ENCODE data around the gene PRR35.

The PRR35 gene

DNA sequence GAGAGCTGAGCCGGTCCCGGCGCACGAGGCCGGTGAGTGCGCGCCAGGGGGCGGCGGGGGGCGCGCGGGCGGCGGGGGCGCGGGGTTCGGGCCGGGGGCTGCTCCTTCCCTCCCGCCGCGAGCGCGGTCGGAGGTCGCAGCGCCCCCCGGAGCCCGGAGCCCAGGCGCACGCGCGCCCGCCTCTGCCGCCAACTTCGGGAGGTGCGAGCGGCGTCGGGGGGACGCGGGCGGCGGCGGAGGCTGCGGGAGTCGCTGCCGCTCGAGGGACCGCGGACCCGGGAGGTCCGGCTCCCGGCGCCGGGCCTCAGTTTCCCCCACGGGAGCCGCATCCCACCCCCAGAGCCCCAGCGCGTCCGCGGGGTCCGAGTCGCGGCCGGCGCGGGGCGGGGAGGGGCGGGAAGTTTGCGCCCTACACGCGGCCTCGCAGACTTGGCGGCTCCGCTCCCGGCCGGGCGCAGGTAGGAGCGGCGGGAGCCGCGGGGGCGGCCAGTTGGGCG, at the start of gene PRR35:
Gene PRR35, plus strand, starts transcription at position 191 of the 497 bp plus-strand sequence. CDS start 2,901 bp downstream, outside the sequence.
- DNase-seq, result no peak

DNA sequence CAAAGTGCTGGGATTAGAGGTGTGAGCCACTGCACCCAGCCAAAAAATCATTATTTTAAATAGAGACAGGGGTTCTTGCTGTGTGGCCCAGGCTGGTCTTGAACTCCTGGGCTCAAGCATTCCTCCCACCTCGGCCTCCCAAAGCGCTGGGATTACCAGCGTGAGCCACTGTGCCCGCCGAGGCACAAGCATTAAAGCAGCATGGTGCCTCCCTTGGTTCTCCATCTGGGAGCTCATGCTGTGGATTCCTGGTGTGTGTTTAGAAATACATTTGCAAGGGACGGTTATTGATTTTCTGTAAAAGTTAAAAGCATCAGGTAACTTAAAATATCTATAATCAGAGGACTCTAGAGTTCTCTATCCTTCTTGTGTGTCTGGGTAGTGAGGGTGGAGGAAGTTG, 47.4 kb upstream of the PRR35 start:
- no peak for DNase-seq

DNA sequence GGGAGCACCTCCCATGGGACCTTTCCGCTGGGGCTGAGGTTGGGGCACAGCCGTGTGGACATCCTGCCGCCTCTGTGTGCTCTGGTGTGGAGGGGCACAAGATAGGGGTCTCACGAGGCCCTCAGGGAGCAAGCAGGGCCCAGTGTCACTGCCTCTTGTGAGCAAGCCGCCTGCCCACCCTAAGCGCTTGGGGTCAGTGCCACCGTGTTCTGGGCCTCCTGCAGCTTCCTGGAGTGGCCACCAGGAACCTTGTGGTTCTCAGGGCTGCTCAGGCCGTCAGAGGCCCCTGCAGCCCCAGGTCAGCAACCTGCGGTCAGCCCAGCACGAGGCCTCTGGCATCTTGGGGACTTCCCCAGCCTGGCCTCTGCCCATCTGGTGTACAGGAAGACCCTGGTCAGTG, 46.2 kb upstream of the PRR35 start:
- no peak for DNase-seq

DNA sequence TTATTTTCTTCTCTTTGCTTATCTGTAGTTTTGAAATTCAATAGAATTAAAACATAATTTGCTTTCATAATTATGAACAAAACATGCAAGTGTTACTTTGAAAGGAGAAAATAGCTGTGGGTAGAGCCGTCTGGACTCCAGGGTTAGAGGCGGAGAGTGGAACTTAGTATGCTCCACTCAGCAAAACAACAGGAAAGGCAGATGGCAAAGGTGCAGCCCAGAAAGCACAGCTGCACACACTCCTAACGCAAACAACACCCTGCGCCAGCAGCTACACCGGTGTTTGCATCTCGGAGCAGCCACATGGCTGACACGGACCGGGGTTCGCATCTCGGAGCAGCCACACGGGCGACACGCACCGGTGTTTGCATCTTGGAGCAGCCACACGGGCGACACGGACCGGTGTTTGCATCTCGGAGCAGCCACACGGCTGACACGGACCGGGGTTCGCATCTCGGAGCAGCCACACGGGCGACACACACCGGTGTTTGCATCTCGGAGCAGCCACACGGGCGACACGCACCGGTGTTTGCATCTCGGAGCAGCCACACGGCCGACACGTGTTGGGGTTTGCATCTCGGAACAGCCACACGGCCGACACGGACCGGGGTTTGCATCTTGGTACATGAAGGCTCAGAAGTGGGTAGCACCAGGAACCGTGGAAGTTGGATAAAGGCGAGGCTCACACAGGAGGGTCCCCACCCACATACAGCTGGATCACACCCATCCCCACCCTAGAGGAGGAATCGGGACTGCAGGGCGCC, 44.8 kb upstream of the PRR35 start:
- no peak for DNase-seq

DNA sequence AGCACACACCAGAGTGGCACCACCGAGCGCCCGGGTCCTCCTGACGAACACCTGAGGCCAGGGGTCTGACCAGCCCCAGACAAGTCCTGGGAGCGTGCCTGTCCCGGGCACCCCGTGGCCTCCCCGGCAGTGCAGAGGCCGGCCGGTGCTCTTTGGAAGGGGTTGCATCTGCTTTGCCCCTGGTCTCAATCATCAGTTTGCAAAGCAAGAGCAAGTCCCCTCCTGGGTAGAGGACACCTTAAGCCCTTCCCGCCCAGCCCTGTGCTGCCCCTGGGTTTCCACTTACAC, 44.3 kb upstream of the PRR35 start:
- no peak for DNase-seq

DNA sequence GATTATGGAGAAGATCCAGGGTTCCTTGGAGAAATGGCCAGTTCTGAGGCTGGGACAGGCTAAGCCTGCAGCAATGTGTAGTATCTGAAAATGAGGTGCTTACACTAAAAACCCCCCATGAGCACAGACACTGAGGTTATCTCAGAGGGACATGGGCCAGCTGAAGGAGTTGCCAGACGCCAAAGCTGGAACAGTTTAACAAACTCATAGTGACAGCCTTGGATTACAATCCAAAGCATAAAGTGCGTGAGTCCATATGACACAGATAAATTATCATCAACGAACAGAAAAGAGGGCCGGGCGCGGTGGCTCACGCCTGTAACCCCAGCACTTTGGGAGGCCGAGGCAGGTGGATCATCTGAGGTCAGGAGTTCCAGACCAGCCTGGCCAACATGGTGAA, 43.9 kb upstream of the PRR35 start:
- DNase-seq, result no peak

DNA sequence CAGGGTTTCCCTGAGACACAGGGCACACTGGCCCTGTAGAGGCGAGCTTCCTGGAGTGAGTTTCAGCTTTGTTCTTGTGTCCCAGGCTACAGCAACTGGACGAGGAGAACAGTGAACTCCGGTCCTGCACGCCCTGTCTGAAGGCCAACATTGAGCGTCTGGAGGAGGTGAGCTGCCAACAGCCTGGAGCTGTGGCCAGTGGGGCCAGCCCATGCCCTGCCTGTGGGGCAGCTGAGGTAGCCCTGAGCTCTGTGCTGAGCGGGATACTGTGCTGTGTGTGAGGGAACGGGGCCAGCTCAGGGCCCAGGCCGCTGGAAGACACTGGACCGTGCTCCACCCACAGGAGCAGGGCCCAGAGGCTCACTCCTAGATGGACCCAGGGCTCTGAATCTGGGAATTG, 41.3 kb upstream of the PRR35 start:
- DNase-seq, result no peak

DNA sequence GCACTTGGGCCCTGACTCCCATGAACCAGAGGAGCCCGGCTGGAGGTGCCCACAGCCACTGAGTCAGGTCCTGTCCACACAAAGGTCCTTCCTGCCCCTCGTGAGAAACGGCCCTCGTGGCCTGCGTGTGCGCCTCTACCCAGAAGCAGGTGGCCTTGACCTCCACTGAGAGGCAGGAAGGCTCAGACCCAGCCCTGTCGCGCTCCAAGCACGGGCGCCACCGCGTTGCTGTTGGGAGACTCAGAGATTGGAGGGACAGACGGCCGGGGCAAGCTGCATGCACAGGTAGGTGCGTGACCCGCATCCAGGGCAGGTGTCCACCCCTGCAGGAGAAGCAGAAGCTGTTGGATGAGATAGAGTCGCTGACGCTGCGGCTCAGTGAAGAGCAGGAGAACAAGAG, 40.8 kb upstream of the PRR35 start:
- no peak for DNase-seq

DNA sequence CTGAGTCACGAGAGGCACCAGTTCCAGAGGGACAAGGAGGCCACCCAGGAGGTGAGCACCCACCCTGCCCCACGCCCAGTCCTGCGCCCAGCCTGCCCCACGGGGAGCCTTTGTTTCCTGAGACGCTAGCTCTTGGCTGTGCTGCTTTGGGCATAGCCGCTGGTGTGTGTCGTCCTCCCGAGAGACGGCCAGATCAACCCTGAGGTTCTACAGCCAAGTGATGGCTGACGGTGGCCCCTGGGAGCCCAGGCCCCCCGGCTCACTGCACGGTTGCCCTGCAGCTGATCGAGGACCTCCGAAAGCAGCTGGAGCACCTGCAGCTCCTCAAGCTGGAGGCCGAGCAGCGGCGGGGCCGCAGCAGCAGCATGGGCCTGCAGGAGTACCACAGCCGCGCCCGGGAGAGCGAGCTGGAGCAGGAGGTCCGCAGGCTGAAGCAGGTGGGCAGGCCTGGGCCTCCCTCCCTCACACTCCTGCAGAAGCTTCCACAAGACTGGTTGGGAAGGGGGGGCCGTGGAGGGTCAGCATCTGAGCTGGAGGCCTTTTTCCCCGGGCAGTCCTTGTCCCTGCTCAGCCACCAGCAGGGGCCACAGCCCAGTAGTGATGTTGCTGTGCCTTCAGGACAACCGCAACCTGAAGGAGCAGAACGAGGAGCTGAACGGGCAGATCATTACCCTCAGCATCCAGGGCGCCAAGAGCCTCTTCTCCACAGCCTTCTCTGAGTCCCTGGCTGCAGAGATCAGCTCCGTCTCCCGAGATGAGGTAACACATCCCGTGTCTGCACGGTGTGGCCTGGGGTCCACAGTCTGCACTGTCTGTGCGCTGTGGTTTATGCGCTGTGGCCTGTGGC, 40.1 kb upstream of the PRR35 start:
- no peak for DNase-seq

DNA sequence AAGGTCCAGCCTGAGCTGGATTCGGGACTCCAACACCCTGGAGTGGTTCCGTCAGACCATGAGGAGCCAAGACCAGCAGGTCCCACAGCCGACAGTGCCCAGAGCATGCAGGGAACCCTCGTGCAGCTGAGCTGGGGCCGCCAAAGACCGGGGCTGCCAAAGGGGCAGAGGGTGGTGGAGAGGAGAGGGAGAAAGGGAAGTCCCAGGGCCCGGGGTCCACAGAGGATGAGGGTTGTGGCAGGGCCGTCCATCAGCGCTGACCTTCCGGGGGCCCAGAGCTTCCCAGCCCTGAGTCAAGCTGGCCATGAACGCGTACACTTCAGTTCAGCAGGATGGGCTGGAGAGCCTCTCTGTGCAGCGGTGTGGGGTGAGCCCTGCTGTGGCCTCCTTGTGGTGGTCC, 39.3 kb upstream of the PRR35 start:
- no peak for DNase-seq

DNA sequence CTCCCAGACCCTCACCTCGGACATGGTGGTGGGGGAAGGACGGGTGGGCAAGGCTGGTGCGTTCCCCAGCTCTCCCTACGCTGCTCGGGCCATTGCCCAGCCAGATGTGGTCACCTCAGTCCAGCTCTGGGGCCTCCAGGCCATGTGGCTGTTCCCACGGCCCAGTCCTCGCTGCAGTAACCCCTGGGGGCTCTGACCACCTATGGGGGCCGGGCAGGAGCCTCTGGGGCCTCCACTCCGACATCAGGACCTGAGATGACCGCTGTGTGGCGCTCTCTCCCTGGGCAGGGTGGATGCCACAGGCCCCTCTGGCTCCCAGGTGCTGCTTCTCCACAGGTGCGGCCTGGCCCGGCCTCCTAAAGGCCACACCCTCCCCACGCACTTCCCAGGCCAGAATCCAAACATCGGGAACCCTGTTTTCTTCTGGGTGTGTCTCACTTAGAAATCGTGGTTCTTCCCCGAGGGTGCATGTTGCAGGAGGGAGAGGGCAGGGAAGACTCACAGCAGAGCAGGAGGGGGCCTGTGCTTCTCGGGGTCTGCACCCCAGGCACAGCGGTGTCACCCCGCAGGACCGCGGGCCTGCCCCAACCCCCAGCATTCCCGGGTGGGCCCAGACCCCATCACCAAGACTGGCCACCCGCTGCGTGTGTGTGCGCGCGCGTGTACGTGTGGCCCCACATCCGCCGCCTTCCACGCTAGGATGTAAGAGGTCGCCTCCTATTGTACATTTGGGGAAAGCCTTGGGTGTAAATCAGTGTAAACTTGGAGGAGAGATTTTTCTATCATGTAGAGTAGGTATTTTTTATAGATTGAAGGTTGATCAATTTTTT, 38.6 kb upstream of the PRR35 start:
- DNase-seq, result no peak

DNA sequence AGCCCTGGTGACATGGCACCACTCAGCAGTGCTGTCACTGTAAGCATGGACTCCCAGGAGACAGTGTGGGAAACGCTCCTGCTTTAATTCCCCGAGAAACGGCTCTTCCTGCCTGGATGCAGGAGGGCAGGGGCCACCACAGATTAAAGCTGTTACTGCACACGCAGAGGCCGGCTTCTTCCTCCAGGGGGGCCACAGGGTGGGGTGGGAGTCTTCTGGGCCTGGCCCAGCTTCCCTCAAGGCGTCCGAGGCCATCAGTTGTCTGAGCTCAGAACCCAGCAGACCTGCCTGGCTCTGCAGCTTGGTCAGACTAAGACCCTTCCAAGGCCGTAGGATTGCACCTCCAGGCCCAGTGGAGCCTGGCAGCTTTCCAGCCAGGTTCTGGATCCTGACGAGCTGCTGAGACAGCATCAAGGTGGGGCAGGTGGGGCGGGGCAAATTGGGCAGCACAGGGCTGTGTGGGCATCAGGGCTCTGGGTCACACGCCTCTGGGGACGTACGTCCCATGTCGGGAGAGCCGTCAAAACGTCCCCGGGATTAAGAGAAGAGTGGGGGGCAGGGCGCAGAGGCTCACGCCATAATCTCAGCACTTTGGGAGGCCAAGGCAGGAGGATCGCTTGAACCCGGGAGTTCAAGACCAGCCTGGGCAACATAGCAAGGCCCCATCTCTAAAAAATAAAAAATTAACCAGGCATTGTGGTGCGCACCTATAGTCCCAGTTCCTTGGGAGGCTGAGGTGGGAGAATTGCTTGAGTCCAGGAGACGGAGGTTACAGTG, 37.7 kb upstream of the PRR35 start:
- no peak for DNase-seq

DNA sequence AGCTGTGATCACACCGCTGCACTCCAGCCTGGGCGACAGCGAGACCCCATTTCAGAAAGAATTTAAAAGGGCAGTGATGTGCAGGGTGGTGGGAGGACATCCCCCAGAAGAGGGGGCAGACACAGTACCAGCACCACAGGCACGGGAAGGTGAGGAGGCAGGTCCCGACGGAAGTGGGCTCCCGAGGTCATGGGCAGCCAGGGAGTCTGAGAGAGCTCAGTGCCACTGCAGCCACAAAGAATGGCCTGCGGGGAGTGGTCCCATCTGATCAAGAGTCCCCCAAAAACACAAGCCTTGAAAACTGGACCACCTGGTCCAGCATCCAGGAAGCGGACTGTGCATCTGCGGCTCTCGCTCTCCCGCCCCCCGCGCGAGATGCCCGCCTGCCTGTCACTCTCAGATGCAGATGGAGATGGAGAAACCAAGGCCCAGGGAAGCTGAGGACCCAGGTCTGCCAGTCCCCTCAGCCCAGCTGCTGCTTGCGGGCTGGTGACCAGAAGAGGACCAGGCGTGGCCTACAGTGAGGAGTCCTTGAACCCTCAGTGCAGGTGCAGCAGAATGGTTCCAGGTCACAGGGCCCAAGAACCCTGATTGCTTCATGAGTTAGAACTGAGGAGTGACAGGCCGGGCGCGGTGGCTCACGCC, 37.0 kb upstream of the PRR35 start:
- no peak for DNase-seq

DNA sequence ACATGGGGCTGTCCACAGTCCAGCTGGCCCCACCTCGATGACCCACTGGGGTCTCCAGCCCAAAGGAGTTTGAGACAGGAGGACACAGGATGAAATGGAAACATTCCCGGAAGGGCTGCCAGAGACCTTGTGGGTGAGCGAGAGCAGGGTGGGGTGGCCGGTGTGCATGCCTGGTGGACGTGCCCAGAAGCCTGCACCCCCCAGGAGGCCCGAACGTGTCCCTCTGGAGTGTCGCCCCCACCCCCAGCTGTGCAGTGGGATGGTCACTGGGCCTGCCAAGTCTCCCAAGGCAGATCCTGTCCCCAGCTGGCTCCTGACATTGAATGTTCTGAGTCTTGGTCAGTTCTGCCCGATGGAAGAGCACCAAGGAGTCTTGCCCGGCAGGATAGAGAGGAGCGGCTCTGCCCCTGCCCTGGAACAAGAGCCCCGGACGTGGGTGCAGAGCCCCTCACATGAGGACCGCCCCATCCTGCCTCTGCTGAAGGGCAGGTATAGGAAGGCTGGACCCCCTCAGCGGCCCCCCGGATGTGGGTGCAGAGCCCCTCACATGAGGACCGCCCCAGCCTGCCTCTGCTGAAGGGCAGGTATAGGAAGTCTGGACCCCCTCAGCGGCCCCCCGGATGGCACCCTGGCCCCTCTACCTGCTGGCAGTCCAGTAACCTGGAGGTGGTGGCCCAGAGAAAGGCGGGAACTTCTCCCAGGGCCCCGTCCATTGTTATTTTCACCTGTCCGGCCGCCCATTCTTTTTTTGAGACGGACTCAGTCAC, 35.7 kb upstream of the PRR35 start:
- no peak for DNase-seq

DNA sequence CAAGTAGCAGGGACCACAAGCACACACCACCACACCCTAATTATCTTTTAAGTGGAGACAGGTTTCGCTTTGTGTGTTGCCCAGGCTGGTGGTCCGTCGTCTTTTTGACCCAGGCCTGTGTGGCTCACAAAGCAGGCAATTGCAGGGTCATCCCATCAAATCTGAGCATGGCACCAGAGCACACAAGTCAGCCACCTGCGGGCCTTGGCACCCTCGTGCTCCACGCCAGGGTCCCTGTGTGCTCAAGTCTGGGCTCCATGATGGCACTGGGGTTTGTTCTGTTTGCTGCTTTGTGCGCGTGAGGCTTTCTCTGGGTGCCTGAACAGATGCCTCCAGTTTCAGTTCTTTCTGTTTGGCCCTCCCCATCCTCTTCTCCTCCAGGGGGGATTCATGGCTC, 35.1 kb upstream of the PRR35 start:
- DNase-seq, result no peak

DNA sequence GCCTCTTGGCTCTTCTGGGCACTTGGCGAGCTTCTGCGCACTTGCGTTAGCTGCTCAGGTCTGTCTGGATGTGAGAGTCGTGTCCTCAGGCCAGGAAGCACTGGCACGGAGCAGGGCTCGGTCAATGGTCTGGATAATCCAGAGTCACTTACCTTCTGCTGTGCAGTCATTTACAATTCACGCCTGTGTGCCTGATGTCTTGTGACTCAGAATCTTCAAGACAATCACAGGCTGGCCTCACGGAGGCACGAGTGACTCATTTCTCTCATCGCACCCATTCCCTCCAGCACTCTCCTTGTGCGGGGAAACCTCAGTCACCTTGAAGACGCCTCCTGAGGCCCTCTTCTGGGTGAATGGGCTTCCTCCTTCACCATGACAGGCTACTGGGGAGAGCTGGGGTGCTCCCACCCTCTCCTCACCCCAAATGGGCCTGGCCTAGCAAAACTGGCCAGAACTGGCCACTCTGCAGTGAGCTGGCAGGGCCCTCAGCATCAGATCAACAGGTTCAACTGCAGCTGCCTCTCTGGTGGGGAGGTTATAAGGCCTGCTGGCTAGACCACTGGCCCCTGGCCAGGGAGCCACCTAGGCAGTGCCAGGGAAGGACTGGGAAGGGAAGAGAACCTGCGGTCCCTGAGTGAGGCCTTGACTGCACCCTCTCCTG, 34.5 kb upstream of the PRR35 start:
- peak; percentile 64 for DNase-seq

DNA sequence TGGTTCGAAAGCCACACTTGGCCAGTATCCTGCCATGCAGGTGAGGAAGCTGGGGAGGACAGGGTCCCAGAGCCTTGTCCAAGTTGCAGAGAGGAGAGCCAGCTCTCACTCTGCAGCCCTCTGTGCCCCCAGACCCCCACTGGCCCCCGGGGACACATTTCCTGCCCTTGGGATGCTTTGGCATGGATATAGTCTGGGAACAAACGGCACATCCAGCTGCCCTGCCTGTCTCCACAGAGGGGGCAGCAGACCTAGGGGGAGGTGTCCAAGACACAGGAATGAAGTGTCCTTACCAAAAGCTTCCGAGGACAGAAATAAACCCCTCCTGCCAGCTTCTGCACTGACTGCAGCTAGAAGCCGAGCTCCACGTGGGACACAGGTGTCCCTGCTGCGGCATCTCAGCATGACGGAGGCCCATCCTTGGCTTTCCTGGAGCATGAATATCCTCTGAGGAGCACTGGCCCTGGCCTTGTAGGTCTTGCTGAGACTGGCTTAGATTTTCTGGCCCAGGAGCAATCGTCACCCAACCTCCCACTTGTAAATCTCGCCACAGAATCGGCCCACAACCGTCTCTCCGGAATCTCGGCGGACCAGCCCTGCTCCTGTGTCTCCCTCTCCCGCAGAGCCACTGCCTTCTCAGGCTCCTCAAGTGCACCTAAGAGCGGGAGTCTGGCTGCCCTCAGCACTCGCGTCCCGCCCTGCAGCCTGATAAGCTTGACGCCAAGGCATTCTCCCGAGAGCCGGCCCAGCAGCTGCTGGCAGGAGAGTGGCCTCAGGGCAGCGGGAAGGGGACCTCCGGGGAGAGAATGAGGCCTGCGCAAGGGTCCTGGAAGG, 33.8 kb upstream of the PRR35 start:
- no peak for DNase-seq

DNA sequence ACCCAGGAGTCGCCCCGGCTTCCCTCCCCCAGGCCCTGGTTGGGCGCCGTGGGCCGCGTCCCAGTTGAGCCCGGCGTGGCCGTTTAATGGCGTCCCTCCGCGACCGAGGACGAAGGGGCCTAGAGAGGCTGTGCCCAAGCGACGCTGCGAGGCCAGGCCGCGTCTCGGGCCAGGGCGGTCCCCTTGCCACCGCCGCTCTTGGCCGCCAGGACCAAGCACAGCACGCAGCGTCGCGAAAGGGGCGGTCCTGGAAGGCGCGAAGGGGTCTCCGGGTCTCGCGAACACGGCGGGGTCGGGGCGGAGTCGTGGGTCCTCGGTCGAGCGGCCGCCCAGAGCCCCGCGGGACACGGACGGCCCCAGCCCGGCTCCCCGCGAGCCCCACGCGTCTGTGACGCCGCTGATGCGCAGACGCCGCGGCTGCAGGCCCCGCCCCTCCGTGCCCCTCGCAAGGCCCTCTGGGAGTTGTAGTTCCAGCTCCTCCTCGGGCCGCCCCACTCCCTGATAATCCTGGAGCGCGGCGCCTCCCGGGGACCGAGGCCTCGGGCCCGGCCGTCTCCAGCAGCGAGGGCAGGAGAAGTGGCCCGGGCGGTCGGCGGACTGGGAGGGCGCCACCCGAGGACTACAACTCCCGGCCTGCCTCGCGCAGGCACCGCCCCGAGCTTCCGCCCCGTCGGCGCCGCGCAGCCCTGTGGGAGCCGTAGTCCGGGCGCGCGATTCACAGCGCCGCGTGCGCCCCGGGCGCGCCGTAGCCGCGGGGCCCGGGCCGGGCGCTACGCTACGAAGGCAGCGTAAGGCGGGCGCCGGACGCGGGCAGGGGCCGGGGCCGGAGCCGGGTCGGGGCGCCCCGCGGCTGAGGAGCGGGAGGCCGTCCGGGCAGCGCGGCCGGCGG, 32.9 kb upstream of the PRR35 start, which contains the start of gene CAPN15:
Gene CAPN15, plus strand, starts transcription at position 698 of the 889 bp plus-strand sequence. CDS start 19,127 bp downstream, outside the sequence.
- DNase-seq, result peak; percentile 88

Data from activated CD4-positive, CD25-positive, alpha-beta regulatory T cell treated with anti-CD3 and anti-CD28 coated beads, Interleukin-2, amount 50 U/mL, for 72 hours (primary cell).